Parathyroid adenoma (tissue), 2 donors: ENCODE measurements around the gene ARR3.
"Not testable (repeated sequence)": the region's sequence is repeated elsewhere in the genome, so short reads cannot be mapped to it uniquely, and the experiment has no call there.

Experiments used
- H2AFZ ChIP-seq: fragments of 300-600 bp; sonication (generic); one replicate; pipeline ENCODE4 v1.7.0; 2017; ENCODE audit warnings: antibody characterized with exemption, mild to moderate bottlenecking
- H3K27ac ChIP-seq: fragments of 300-600 bp; sonication (generic); one replicate; pipeline ENCODE4 v1.7.0; 2017
- H3K27me3 ChIP-seq: fragments of 300-600 bp; sonication (generic); one replicate; pipeline ENCODE4 v1.7.0; 2017; ENCODE audit warnings: low read length; ENCODE audit not compliant: control insufficient read depth, insufficient read depth
- H3K36me3 ChIP-seq: fragments of 300-600 bp; sonication (generic); one replicate; pipeline ENCODE4 v1.7.0; 2017; ENCODE audit warnings: low read length; ENCODE audit not compliant: control insufficient read depth, insufficient read depth
- H3K4me1 ChIP-seq: fragments of 300-600 bp; sonication (generic); one replicate; pipeline ENCODE4 v1.7.0; 2017; ENCODE audit warnings: control low read depth
- H3K4me2 ChIP-seq: fragments of 300-600 bp; sonication (generic); one replicate; pipeline ENCODE4 v1.7.0; 2017; ENCODE audit warnings: low read length
- H3K4me3 ChIP-seq: fragments of 300-600 bp; sonication (generic); one replicate; pipeline ENCODE4 v1.7.0; 2017; ENCODE audit warnings: low read depth, low read length
- H3K79me2 ChIP-seq: fragments of 300-600 bp; sonication (generic); one replicate; pipeline ENCODE4 v1.7.0; 2017; ENCODE audit warnings: control low read depth
- H3K9ac ChIP-seq: fragments of 300-600 bp; sonication (generic); one replicate; pipeline ENCODE4 v1.7.0; 2017; ENCODE audit warnings: mild to moderate bottlenecking
- H3K9me3 ChIP-seq: fragments of 300-600 bp; sonication (generic); one replicate; pipeline ENCODE4 v1.7.0; 2017; ENCODE audit warnings: low read length; ENCODE audit not compliant: control insufficient read depth
- CTCF ChIP-seq: fragments of 300-600 bp; sonication (generic); IDR thresholded peaks from one replicate; pipeline ENCODE4 v1.7.0; 2017; ENCODE audit warnings: antibody characterized with exemption, mild to moderate bottlenecking
- donor health status: primary hyperparathyroidism.

ARR3 gene

GRCh38 chrX:70301716-70302115 lies 33.6 kb downstream of the ARR3 start:
- no peak for TF ChIP-seq CTCF
- no peaks in the 10 kb centered on the region for H3K4me1 ChIP-seq
- H2AFZ ChIP-seq: no peak overlapping the region
- no peak overlapping the region for H3K4me2 ChIP-seq
- no peak overlapping the region for H3K27ac ChIP-seq
- H3K27me3 ChIP-seq: no peaks in the 10 kb centered on the region
- H3K4me3 ChIP-seq: no peak overlapping the region
- H3K36me3 ChIP-seq: no peaks in the 10 kb centered on the region
- no peak overlapping the region for H3K9ac ChIP-seq
- H3K79me2 ChIP-seq: no peaks in the 10 kb centered on the region
- H3K9me3 ChIP-seq: no peaks in the 10 kb centered on the region

GRCh38 chrX:70313503-70313902 lies 45.4 kb downstream of the ARR3 start:
- TF ChIP-seq CTCF: no peak
- Histone ChIP-seq H3K4me1 (no peaks in the 10 kb centered on the region), H2AFZ (no peak overlapping the region), H3K9me3 (no peaks in the 10 kb centered on the region), H3K9ac (no peak overlapping the region), H3K27ac (no peak overlapping the region), H3K27me3 (no peaks in the 10 kb centered on the region), H3K79me2 (no peaks in the 10 kb centered on the region), H3K4me3 (no peak overlapping the region), H3K4me2 (no peak overlapping the region), H3K36me3 (no peaks in the 10 kb centered on the region)

GRCh38 chrX:70322784-70323183 lies 54.6 kb downstream of the ARR3 start:
- Histone ChIP-seq H3K27ac (no peak overlapping the region), H2AFZ (no peak overlapping the region), H3K4me2 (no peak overlapping the region), H3K9me3 (no peaks in the 10 kb centered on the region), H3K9ac (no peak overlapping the region), H3K36me3 (no peaks in the 10 kb centered on the region), H3K79me2 (no peaks in the 10 kb centered on the region), H3K4me3 (no peak overlapping the region), H3K27me3 (no peaks in the 10 kb centered on the region), H3K4me1 (no peaks in the 10 kb centered on the region)
- no peak for TF ChIP-seq CTCF

- not testable (repeated sequence) for H2AFZ ChIP-seq, H3K36me3 ChIP-seq, H3K9me3 ChIP-seq, H3K79me2 ChIP-seq, H3K4me3 ChIP-seq, H3K9ac ChIP-seq, H3K27ac ChIP-seq, H3K27me3 ChIP-seq, H3K4me2 ChIP-seq, H3K4me1 ChIP-seq
Observed at GRCh38 chrX:70323628-70324027, 55.5 kb downstream of the ARR3 start.

- no peak overlapping the region for H3K4me3 ChIP-seq
Observed at GRCh38 chrX:70324326-70324725, 56.2 kb downstream of the ARR3 start.

More at GRCh38 chrX:70324326-70324725, 56.2 kb downstream of the ARR3 start:
- Histone ChIP-seq H3K27ac (no peak overlapping the region), H2AFZ (no peak overlapping the region), H3K9ac (no peak overlapping the region), H3K4me1 (no peaks in the 10 kb centered on the region), H3K9me3 (no peaks in the 10 kb centered on the region), H3K4me2 (no peak overlapping the region), H3K79me2 (no peaks in the 10 kb centered on the region), H3K27me3 (no peaks in the 10 kb centered on the region), H3K36me3 (no peaks in the 10 kb centered on the region)
- no peak for TF ChIP-seq CTCF
